BJ (cell line): Measurements from ENCODE around the gene DHCR24. TPM values are rescaled to one million over a fixed set of nuclear protein-coding genes. Genes with fewer than 3 reads are reported as not detected.

Source experiments
- CTCF ChIA-PET: fragments of 350-600 bp; formaldehyde crosslinking; extraction: SDS; loops from one replicate; lab custom pipeline; 2021; ENCODE audit warnings: antibody characterized with exemption, inconsistent platforms; lab: Yijun Ruan, JAX
- POLR2A ChIA-PET: fragments of 300-600 bp; sonication (Branson Sonifier 250); formaldehyde crosslinking; extraction: SDS; loops from one replicate; lab custom pipeline; 2021; ENCODE audit warnings: antibody characterized with exemption; lab: Charles Lee
- DNase-seq: peaks from one replicate; pipeline ENCODE4 v3.0.0-alpha.2; 2011; ENCODE audit warnings: low read depth
- H3K27me3 ChIP-seq: 2 replicates; pipeline ENCODE4 v1.6.0; 2011; ENCODE audit warnings: low read length; ENCODE audit not compliant: control insufficient read depth, insufficient read depth
- H3K36me3 ChIP-seq: 2 replicates; pipeline ENCODE4 v1.5.1; 2011; ENCODE audit warnings: low read length; ENCODE audit not compliant: control insufficient read depth, insufficient read depth
- H3K4me3 ChIP-seq: 2 replicates; pipeline ENCODE4 v1.5.1; 2011; ENCODE audit warnings: low read depth, mild to moderate bottlenecking, control low read depth, low read length
- polyA plus RNA-seq: library from polyadenylated mRNA; depleted of rRNA; stranded (reverse); fragments of >200 nt; gene quantifications from 2 replicates; pipeline ENCODE4 v1.2.3, GENCODE V29; 2011
- TF ChIP-seq, protein P1 (sequence below): IDR thresholded peaks from 2 replicates; pipeline ENCODE4 v1.5.1; 2011; ENCODE audit warnings: low read depth, mild to moderate bottlenecking, control low read depth, inconsistent platforms, low read length, moderate library complexity; ENCODE audit not compliant: insufficient read depth

Gene DHCR24
- polyA plus RNA-seq, 1 experiment = 75.0 TPM

DNA sequence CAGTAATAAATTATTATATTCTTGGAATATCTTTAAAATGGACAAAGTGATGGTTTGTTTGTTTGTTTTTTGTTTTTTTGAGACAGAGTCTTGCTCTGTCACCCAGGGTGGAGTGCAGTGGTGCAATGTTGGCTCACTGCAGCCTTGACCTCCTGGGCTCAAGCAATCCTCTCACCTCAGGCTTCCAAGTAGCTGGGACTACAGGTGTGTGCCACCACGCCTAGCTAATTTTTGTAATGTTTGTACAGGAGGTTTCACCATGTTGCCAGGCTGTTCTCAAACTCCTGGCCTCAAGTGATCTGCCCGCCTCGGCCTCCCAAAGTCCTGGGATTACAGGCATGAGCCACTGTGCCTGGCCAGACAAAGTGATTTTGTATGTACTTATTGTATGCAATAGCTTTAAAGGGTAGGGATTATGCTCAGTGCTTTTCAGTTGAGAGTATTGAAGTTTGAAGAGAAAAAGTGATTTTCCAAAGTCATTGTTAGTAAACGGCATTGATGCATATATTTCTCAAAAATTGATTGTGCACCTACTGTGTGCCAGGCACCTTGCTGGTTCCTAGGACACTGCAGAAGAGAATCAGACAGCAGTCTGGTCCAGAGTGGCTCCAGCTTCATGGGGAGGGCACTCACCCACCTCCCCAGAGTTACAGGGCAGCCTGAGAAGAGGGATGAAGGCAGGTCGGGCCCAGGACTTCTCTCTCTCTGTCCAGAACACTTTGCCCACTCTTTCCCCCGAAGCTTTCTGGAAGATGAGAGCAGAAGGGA lies 51.7 kb downstream of the DHCR24 start:
- H3K36me3 ChIP-seq = no peaks in the 10 kb centered on the region
- CTCF ChIA-PET = no interaction called here
- peaks cover 21% of the 10 kb centered on the region for H3K27me3 ChIP-seq
- DNase-seq = no peak
- POLR2A ChIA-PET = interaction anchor here (0.5 to 0.7 kb wide), 2 partner anchors 23 to 1647 kb away, joined by 3 to 5 read pairs; no protein-coding TSS in a partner anchor
- TF ChIP-seq, protein P1, sequence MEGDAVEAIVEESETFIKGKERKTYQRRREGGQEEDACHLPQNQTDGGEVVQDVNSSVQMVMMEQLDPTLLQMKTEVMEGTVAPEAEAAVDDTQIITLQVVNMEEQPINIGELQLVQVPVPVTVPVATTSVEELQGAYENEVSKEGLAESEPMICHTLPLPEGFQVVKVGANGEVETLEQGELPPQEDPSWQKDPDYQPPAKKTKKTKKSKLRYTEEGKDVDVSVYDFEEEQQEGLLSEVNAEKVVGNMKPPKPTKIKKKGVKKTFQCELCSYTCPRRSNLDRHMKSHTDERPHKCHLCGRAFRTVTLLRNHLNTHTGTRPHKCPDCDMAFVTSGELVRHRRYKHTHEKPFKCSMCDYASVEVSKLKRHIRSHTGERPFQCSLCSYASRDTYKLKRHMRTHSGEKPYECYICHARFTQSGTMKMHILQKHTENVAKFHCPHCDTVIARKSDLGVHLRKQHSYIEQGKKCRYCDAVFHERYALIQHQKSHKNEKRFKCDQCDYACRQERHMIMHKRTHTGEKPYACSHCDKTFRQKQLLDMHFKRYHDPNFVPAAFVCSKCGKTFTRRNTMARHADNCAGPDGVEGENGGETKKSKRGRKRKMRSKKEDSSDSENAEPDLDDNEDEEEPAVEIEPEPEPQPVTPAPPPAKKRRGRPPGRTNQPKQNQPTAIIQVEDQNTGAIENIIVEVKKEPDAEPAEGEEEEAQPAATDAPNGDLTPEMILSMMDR = no peak
- H3K4me3 ChIP-seq = no peak overlapping the region

DNA sequence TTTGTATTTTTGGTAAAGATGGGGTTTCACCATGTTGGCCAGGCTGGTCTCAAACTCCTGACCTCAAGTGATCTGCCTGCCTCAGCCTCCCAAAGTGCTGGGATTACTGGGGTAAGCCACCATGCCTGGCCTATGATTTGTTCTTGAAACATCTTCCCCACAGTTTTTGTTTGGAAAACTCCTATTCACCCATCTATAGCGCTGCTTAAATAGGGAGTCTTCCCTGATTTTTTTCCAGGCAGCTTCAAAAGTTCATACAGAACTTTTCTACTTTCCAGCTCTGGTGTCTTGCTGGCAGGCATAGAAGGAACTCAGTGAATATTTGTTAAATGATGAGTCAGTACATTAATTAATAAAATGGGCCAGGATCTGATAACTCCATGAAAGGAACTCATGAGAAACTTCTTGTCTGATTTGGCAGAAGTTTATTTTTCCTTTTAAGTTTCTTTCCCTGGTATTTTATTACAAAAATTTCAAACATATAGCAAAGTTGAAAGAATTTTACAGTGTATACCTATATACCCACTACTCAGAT lies 52.9 kb downstream of the DHCR24 start:
- H3K36me3 ChIP-seq = no peaks in the 10 kb centered on the region
- peaks cover 25% of the 10 kb centered on the region for H3K27me3 ChIP-seq
- ChIA-PET CTCF (no interaction called here), POLR2A (no interaction called here)
- TF ChIP-seq, protein P1 = no peak
- no peak for DNase-seq
- H3K4me3 ChIP-seq = no peak overlapping the region

DNA sequence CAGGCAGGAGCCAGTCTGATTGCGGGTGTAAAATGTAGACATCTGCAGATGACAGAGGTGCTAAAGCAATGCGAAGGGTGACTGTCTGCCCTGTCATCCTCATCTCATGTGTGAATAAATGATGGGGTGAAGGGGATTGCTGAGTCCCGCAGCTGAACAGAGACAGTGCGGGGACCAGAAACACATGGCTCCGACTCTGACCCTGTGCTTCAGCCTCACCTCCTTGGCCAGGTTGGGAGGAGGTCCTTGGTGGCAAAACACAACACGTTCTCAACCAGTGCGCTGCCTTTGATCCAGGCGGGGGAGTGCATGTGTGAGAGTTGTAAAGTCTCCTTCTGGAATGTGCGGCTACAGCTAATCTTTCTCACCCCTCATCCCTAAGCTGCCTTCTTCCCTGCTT lies 53.9 kb downstream of the DHCR24 start:
- H3K27me3 ChIP-seq = peaks cover 25% of the 10 kb centered on the region
- CTCF ChIA-PET = interaction anchor here (0.6 kb wide), 1 partner anchor 16 kb away, joined by 3 read pairs; no protein-coding TSS in a partner anchor
- DNase-seq = no peak
- no peaks in the 10 kb centered on the region for H3K36me3 ChIP-seq
- POLR2A ChIA-PET = no interaction called here
- H3K4me3 ChIP-seq = no peak overlapping the region
- TF ChIP-seq, protein P1 = no peak

DNA sequence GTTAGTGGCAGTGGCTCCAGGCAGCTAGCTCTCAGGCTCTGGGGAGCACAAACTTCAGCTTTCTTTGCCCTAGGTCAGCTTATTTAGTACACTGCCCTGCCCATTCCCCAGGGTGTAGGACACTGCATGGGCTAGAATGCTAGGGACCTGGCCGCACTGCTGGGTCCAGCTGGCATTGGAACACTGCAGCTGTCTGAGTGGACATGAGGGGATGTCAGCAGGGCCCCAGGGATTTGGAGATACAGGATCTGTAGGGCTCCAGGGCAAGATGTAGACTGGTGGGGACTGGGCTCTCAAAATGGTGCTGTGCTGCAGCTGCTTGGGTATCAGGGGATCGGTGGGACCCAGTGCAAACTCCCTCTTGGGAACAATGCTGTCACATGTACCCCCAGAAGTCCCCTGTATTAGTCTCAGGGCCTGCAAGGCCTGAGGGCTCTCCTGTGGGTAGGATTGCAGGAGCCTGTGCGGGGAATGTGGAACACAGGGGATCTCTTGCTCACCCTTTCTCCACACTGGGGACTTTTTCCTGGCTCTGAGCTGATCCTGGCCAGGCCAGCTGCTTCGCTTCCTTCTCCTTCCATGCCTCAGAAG lies 60.7 kb downstream of the DHCR24 start:
- POLR2A ChIA-PET = no interaction called here
- DNase-seq = no peak

More for the DNA sequence above, 60.7 kb downstream of the DHCR24 start:
- Histone ChIP-seq H3K4me3 (no peak overlapping the region), H3K36me3 (no peaks in the 10 kb centered on the region), H3K27me3 (peaks cover 6% of the 10 kb centered on the region; the same call in 1 of the 2 replicates)
- CTCF ChIA-PET = interaction anchor here (1.4 kb wide), 1 partner anchor 11 kb away, joined by 4 read pairs; no protein-coding TSS in a partner anchor
- TF ChIP-seq, protein P1 = no peak
